ENCODE results near the gene FBXO36.

The FBXO36 gene

DNA sequence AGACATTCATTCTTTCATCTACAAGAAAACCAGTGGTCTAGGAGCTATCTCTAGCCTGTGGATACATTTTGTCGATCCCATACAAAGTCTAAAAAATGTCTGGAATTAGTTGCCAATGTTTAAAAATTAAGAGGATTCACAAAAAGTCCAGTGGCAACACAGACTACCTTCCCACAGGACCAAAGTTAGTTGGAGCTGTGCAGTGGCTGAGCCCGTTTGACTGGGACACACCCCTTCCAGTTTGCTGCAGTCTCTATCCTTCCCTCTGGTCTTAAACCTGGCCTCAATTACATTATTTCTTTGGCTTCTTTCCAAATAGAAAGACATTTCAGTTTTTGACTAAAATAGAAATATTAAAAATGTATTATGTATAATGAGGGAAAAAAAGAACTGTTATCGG lies 127.8 kb downstream of the FBXO36 start:
- no peak overlapping the region; the same call in 1 of the 2 replicates for H3K27ac ChIP-seq
- TF ChIP-seq, protein P1, sequence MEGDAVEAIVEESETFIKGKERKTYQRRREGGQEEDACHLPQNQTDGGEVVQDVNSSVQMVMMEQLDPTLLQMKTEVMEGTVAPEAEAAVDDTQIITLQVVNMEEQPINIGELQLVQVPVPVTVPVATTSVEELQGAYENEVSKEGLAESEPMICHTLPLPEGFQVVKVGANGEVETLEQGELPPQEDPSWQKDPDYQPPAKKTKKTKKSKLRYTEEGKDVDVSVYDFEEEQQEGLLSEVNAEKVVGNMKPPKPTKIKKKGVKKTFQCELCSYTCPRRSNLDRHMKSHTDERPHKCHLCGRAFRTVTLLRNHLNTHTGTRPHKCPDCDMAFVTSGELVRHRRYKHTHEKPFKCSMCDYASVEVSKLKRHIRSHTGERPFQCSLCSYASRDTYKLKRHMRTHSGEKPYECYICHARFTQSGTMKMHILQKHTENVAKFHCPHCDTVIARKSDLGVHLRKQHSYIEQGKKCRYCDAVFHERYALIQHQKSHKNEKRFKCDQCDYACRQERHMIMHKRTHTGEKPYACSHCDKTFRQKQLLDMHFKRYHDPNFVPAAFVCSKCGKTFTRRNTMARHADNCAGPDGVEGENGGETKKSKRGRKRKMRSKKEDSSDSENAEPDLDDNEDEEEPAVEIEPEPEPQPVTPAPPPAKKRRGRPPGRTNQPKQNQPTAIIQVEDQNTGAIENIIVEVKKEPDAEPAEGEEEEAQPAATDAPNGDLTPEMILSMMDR (conservative IDR thresholded peaks at IDR 0.05): no peak

DNA sequence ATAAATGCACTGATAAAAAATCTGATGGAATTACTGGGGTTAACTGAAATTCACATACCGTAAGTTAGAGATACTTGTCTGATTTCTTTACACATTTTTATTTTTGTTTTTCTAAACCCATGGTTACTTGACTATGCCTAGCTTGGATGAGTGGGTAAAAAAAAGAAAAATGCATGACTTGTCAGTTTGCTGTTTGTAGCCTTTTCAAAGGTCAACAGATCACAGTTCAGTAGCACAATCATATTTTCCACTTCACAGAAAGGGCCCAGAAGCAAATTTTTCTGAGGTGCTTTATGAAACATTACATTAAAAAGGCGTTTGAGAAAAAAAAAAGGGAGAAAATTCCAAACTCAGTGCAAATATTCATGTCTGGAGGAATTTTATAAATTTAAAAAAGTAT lies 130.0 kb downstream of the FBXO36 start:
- TF ChIP-seq, protein P1 (conservative IDR thresholded peaks at IDR 0.05): no peak
- no peak overlapping the region for H3K27ac ChIP-seq

DNA sequence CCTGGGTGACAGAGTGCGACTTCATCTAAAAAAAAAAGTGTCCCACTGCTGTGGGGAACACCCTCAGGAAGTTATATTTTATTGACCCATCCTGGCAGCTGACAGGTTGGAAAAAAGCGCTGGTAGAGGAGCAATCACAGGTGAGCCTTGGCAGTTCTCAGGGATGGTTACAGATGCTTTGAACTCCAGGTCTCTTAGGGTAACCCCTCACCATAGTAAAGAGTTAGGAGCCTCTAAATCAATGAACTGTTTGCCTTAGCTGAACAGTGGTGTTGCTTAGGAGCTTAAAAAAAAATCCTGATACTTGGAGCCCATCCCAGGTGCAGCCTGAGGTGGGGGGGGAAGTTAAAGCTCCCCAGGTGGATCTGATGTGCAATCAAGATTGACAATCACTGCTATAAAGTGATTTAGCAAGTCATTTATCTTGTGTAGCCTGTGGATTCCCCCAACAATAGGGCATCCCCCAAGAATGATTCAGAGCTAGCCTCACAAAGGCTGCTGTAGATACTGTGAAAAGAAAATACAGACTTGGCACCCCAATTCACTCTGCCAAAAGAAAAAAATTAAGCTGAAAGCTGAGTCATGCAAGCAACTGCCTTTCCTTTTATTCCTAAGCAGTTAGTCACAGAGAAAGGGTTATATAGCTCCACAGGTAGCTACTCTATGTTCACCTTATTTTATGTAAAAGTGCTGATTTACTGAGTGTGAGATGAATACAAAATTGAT lies 131.6 kb downstream of the FBXO36 start:
- TF ChIP-seq, protein P1 (conservative IDR thresholded peaks at IDR 0.05): no peak
- H3K27ac ChIP-seq: 0 out of 2 replicates have a peak overlapping the region, but pooled peaks have one; percentile 4

DNA sequence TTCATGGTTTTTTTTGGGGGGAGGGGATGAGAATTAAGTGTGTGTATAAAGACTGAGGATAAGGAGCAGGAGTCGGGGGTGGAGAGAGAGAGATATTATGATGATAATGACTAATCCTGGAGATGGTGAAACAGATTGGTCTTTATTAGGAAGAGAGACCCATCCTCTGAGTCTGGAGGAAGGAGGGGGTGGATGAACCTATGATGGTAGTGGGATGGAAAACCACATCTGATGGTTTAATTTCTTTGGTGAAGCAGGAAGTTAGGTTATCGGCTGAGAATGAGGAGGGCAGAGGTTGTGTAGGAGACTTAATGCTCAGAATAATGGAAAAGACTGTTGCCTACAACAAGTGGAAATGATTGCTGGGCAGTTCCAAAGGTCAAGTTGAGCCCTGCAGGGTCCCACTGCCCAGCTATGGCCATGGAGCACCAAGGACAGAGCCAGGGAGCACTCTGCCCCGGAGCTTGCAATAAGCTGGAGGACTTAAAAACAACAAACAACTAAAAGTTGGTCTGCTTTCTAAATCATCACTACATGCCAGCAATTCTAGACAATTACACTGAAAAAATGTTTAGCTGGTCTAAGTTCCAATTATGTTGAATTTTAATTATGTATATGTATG lies 138.5 kb downstream of the FBXO36 start:
- TF ChIP-seq, protein P1 (conservative IDR thresholded peaks at IDR 0.05): no peak
- no peak overlapping the region for H3K27ac ChIP-seq

All from VCaP (cell line).